ENCODE data around the gene CRYL1. TPM values are rescaled to one million over a fixed set of nuclear protein-coding genes. Genes with fewer than 3 reads are reported as not detected.

Gene CRYL1
- total and polyA plus RNA-seq, 4 donors = 14.1 to 24.1 (median 22.1) TPM

DNA sequence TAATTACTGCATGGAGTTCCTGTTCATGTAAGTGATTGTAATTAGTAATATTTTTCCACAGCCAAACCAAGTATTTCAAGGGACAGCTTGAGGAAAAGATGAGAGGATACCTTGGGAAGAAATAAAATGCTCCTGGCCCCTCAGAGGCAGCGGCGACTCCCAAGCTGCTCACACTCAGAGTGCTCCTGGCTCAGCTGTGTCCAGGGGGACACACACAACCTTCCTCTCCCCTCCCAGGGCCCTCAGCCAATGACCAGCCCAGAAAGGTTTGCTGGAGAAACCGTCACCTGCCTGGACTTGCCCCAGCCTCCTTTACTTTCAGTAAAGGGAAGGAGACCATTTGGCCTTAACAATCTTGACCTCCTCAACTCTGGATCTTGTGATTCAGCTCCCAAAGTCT is 51.1 kb downstream of the CRYL1 start:
- TF ChIP-seq, protein P1, sequence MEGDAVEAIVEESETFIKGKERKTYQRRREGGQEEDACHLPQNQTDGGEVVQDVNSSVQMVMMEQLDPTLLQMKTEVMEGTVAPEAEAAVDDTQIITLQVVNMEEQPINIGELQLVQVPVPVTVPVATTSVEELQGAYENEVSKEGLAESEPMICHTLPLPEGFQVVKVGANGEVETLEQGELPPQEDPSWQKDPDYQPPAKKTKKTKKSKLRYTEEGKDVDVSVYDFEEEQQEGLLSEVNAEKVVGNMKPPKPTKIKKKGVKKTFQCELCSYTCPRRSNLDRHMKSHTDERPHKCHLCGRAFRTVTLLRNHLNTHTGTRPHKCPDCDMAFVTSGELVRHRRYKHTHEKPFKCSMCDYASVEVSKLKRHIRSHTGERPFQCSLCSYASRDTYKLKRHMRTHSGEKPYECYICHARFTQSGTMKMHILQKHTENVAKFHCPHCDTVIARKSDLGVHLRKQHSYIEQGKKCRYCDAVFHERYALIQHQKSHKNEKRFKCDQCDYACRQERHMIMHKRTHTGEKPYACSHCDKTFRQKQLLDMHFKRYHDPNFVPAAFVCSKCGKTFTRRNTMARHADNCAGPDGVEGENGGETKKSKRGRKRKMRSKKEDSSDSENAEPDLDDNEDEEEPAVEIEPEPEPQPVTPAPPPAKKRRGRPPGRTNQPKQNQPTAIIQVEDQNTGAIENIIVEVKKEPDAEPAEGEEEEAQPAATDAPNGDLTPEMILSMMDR (IDR thresholded peaks at IDR 0.05; ENCODE audit: control extremely low read depth, extremely low read depth) = no peak
- H3K9ac ChIP-seq (ENCODE audit: insufficient read depth in 1 of 2, low read length in 2 of 2) = no peak overlapping the region
- H3K27ac ChIP-seq (ENCODE audit: low read depth in 1 of 2, low read length in 1 of 2) = no peak overlapping the region
- H3K36me3 ChIP-seq (ENCODE audit: control insufficient read depth in 4 of 4, insufficient read depth in 4 of 4, low read length in 4 of 4) = peaks cover 0 to 8% (median 0%) of the 10 kb centered on the region in 4 donors
- peaks cover 0 to 5% (median 0%) of the 10 kb centered on the region in 5 donors for H3K4me1 ChIP-seq (ENCODE audit: control insufficient read depth in 5 of 5, insufficient read depth in 5 of 5, low read length in 5 of 5)
- H3K4me3 ChIP-seq = no peak overlapping the region
- no peak for ATAC-seq (ENCODE audit: insufficient read depth, low FRiP score)
- H3K9me3 ChIP-seq (ENCODE audit: control insufficient read depth in 4 of 4, insufficient read depth in 3 of 4, low read length in 3 of 4) = no peaks in the 10 kb centered on the region
- WGBS, 2 donors = 95 to 96% methylated on average over 3 of the region's 3 CpGs
- no peaks in the 10 kb centered on the region for H3K27me3 ChIP-seq (ENCODE audit: control insufficient read depth in 3 of 3, insufficient read depth in 3 of 3, low read length in 2 of 3)
- DNase-seq = no peak

DNA sequence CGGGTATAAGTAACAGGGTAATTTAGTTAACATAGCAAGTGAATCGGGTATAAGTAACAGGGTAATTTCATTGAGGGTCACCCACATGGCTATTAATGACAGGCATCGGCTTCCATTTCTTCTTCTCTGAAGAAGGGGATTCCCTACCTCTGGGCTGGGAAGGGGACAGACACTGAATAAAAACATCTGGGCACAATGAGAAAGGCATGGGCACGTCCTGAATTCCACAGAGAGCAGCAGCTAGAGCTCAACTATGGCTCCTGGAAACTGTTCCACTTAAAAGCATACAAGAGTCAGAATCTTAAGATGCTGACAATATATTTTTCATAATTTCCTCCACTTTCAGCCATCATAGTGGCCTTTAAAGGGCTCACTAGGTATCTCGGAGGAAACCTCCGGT is 51.8 kb downstream of the CRYL1 start:
- H3K9me3 ChIP-seq (ENCODE audit: control insufficient read depth in 4 of 4, insufficient read depth in 3 of 4, low read length in 3 of 4) = no peaks in the 10 kb centered on the region
- DNase-seq (no peak), ATAC-seq (ENCODE audit: insufficient read depth, low FRiP score) (no peak)
- no peak overlapping the region for H3K4me3 ChIP-seq
- H3K27me3 ChIP-seq (ENCODE audit: control insufficient read depth in 3 of 3, insufficient read depth in 3 of 3, low read length in 2 of 3) = no peaks in the 10 kb centered on the region
- WGBS, 2 donors = 88 to 96% methylated on average over 6 of the region's 6 CpGs
- no peak overlapping the region for H3K27ac ChIP-seq (ENCODE audit: low read depth in 1 of 2, low read length in 1 of 2)
- peaks cover 0 to 8% (median 0%) of the 10 kb centered on the region in 4 donors for H3K36me3 ChIP-seq (ENCODE audit: control insufficient read depth in 4 of 4, insufficient read depth in 4 of 4, low read length in 4 of 4)
- H3K9ac ChIP-seq (ENCODE audit: insufficient read depth in 1 of 2, low read length in 2 of 2) = no peak overlapping the region
- TF ChIP-seq, protein P1 (IDR thresholded peaks at IDR 0.05; ENCODE audit: control extremely low read depth, extremely low read depth) = no peak
- peaks cover 0 to 5% (median 0%) of the 10 kb centered on the region in 5 donors for H3K4me1 ChIP-seq (ENCODE audit: control insufficient read depth in 5 of 5, insufficient read depth in 5 of 5, low read length in 5 of 5)

DNA sequence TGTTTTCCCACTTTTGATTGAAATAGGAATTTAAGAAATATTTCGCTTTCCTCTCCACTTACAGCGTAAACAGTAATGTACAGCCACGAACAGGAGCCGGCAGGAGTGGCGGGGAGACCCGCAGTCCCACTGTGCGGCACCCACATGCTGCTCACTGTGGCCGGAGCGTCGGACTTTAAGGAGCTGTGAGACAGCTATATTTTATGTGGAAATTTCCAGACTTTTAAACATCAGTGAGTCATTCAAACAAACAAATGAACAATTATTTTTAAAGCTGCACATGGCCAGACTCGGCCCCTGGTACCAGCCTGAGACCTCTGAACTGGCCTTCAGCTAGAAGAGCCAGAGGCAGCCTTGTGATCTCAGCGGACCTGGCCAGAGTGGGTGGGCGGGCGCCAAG is 52.5 kb downstream of the CRYL1 start:
- no peaks in the 10 kb centered on the region for H3K9me3 ChIP-seq (ENCODE audit: control insufficient read depth in 4 of 4, insufficient read depth in 3 of 4, low read length in 3 of 4)
- H3K9ac ChIP-seq (ENCODE audit: insufficient read depth in 1 of 2, low read length in 2 of 2) = no peak overlapping the region
- TF ChIP-seq, protein P1 (IDR thresholded peaks at IDR 0.05; ENCODE audit: control extremely low read depth, extremely low read depth) = no peak
- ATAC-seq (ENCODE audit: insufficient read depth, low FRiP score) (no peak), DNase-seq (no peak)
- H3K27ac ChIP-seq (ENCODE audit: low read depth in 1 of 2, low read length in 1 of 2) = no peak overlapping the region
- 95 to 96% methylated on average over 14 of the region's 14 CpGs for WGBS, 2 donors
- no peaks in the 10 kb centered on the region for H3K27me3 ChIP-seq (ENCODE audit: control insufficient read depth in 3 of 3, insufficient read depth in 3 of 3, low read length in 2 of 3)
- peaks cover 0 to 8% (median 0%) of the 10 kb centered on the region in 4 donors for H3K36me3 ChIP-seq (ENCODE audit: control insufficient read depth in 4 of 4, insufficient read depth in 4 of 4, low read length in 4 of 4)
- peaks cover 0 to 5% (median 0%) of the 10 kb centered on the region in 5 donors for H3K4me1 ChIP-seq (ENCODE audit: control insufficient read depth in 5 of 5, insufficient read depth in 5 of 5, low read length in 5 of 5)
- H3K4me3 ChIP-seq = no peak overlapping the region

DNA sequence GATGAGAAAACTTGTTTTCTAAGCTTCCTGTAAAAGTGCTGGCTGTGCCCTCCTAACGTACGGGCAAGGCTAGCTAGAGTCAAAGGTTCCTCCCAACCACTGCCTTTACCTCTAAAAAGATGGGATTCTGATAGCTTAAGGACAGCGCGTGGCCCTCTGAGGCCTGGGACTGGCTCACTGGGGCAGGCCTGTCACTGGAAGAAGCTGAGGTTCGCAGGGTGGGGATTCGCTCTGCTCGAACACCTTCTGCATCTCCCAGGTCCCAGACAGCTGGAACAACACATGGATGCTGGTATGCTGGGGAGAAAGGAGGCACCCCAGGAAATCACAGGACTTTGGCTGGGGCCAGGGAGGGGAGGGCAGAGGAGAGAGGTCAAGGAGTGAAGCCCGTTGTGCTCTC is 53.1 kb downstream of the CRYL1 start:
- no peak for ATAC-seq (ENCODE audit: insufficient read depth, low FRiP score)
- H3K27ac ChIP-seq (ENCODE audit: low read depth in 1 of 2, low read length in 1 of 2) = no peak overlapping the region
- peaks cover 0 to 8% (median 0%) of the 10 kb centered on the region in 4 donors for H3K36me3 ChIP-seq (ENCODE audit: control insufficient read depth in 4 of 4, insufficient read depth in 4 of 4, low read length in 4 of 4)
- no peak overlapping the region for H3K4me3 ChIP-seq
- H3K9ac ChIP-seq (ENCODE audit: insufficient read depth in 1 of 2, low read length in 2 of 2) = no peak overlapping the region
- TF ChIP-seq, protein P1 (IDR thresholded peaks at IDR 0.05; ENCODE audit: control extremely low read depth, extremely low read depth) = no peak
- no peak for DNase-seq
- WGBS, 2 donors = 94 to 95% methylated on average over 8 of the region's 8 CpGs
- H3K4me1 ChIP-seq (ENCODE audit: control insufficient read depth in 5 of 5, insufficient read depth in 5 of 5, low read length in 5 of 5) = peaks cover 0 to 5% (median 0%) of the 10 kb centered on the region in 5 donors
- no peaks in the 10 kb centered on the region for H3K27me3 ChIP-seq (ENCODE audit: control insufficient read depth in 3 of 3, insufficient read depth in 3 of 3, low read length in 2 of 3)
- H3K9me3 ChIP-seq (ENCODE audit: control insufficient read depth in 4 of 4, insufficient read depth in 3 of 4, low read length in 3 of 4) = no peaks in the 10 kb centered on the region
